ENCODE measurements around the gene ITPRIPL1.

Gene ITPRIPL1

GRCh38 chr2:96324721-96325040 is 436 bp upstream of the ITPRIPL1 start:
- DNase-seq: no peak

DNA sequence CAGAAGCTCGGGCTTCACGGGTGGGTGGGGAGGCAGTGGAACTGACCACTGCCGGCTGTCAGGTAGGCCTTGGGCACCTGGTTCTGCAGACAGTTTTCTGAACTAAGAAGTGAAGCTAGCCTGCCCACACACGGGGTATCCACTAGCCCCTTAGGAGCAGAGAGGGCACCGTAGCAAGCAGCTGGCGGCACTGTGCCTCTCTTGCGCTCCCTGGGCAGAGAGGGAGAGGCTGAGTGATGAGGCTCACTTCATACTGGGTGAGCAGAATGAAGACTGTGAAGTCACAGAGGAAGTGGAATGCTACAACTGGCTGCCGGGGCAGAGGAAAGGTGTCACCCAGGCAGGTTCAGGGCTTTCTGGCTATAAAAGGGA is 753 bp downstream of the ITPRIPL1 start:
- peak; percentile 49 for DNase-seq

DNA sequence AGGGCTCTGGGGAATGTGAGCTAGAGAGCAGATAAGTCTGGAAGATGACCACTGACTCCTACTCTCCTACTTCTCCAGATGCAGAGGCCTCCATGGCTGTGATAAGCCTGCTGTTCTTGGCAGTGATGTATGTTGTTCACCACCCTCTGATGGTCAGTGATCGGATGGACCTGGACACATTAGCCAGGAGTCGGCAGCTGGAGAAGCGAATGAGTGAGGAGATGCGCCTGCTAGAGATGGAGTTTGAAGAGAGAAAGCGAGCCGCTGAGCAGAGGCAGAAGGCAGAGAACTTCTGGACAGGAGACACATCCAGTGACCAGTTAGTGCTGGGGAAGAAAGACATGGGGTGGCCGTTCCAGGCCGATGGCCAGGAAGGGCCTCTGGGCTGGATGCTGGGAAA is 1.4 kb downstream of the ITPRIPL1 start:
- DNase-seq: no peak

GRCh38 chr2:96326990-96327820 is 2.1 kb downstream of the ITPRIPL1 start:
- DNase-seq: no peak

DNA sequence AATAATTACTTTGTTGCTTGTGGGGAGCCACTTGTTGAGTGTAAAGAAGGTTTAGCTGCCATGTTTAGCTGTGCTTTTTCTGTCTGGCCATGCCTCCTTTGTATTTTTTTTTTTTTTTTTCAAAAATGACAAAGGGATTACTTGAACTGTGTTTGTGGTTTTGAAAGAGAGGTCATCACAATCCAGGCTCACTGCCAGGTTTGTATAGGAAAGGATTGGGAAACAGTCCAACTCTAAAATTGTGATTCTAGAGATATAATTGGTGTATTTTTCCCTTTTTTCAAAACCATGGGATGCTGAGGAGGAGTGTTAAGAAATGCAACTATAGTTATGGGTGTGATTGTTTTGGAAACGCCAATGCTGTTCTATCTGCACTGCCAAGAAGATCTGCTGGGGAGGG is 4.3 kb downstream of the ITPRIPL1 start:
- peak; percentile 67 for DNase-seq

DNA sequence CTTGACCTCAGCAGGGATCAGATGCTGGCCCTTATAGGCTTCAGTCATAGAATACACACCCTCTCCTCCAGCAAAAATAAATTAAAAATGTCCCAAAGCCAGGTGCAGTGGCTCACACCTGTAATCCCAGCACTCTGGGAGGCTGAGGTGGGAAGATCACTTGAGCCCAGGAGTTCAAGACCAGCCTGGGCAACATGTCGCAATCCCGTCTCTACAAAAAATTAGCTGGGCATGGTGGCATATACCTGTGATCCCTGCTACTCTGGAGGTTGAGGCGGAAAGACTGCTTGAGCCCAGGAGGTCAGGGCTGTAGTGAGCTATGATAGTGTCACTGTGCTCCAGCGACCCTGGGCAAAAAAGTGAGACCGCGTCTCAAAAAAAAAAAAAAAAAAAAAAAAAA is 4.8 kb downstream of the ITPRIPL1 start:
- no peak for DNase-seq

DNA sequence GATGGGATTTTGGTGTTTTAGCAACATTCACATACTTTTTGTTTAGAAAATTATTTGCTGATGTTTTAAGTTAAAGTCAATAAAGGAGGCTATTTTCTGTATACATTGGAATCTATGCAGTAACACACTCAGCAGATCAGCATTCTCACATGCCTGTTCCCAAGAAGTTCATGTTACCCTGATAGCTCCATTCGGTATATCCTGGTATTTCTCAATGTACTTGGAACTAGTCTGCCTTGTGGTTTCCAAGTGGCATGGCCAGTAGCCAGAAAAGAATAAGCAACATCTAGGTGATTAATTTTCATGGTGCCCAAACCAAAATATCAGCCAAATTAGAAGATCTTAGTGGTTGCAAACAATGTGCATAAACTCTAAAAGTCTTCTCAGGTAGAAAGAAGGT is 5.3 kb downstream of the ITPRIPL1 start:
- peak; percentile 28 for DNase-seq

DNA sequence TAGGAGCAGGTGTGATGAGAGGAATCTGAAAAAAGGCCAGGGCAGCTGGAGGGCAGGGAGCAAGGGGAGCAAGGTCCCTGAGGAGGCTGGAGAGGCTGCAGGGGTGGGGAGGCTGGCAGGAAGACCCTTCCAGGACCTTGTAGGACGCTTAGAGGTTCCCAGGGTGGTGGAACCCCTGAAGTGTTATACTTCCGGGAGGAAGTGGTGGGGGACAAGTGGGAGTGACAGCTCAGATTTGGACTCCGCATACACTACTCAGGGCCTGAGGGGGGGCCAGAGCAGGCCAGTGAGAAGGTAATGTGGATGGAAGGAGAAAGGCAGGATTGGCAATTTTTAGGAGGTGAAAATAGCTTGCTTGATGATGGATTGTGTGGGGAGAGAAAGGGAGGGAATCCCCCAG is 8.6 kb downstream of the ITPRIPL1 start:
- no peak for DNase-seq

GRCh38 chr2:96336104-96336775 is 11.1 kb downstream of the ITPRIPL1 start:
- DNase-seq: peak; percentile 51

- DNase-seq: no peak
Measured at GRCh38 chr2:96336873-96337272, 11.8 kb downstream of the ITPRIPL1 start.

DNA sequence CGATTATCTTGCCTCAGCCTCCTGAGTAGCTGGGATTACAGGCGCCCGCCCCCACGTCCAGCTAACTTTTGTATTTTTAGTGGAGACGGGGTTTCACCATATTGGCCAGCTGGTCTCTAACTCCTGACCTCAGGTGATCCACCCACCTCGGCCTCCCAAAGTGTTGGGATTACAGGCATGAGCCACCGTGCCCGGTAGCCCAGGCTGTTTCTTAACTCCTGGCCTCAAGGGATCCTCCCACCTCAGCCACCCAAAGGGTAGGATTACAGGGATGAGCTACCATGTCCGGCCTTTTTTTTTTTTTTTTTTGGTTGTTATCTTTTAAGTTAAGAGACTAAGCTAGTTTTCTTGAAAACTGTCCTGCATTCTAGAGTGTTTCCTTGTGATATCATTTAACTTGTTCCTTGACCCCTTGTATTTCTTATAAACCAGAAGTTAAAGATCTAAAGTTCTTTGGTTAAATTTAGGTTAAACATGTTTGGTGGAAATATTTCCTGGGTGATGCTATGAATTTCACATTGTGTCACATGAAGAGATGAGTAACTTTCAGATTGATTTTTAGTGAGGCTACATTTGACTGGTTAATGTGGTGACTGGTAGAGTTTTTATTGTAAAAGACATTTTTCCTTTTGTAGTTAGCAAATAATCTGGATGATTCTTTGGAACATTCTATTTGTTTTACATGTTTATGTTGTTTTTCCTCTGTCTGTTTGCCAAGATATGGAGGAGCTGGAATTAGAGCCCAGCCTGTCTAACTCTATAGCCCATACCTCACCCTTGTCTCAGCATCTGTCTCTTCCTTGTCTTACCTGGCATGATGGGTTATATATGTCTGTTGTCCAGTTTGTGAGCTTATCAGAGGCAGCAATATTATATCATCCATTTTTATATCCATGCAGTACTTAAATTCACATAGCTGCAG is 15.6 kb downstream of the ITPRIPL1 start:
- no peak for DNase-seq

DNA sequence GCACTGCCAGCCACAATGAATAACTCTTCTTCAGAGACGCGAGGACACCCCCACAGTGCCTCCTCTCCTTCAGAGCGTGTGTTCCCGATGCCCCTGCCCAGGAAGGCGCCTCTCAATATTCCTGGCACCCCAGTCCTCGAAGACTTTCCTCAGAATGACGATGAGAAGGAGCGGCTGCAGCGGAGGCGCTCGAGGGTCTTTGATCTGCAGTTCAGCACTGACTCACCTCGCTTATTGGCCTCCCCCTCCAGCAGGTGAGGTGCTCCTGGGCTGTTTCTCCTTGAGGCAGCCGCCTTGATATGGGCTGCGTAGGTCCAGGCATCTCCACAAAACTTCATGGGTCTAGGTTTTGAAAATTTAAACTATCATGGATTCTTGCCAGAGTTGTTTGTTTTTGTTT is 16.5 kb downstream of the ITPRIPL1 start:
- no peak for DNase-seq

DNA sequence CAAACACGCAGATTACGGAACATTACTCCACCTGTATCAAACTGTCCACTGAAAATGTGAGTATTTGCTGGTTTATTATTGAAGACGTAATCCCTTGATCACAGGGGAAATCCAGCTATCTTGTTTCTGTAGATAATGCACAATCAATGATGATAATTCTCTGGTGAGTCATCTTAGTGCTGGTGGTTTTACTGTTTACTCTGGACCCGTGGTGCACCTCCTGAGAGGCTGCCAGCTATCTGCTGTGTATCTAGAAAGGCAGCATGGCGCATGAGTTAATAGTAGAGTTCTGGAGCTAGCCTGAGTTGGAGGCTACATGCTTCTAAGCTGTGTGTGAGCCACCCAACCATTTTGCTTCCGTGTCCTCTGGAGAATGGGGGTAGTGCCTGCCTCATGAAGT is 17.0 kb downstream of the ITPRIPL1 start:
- DNase-seq: peak; percentile 80

DNA sequence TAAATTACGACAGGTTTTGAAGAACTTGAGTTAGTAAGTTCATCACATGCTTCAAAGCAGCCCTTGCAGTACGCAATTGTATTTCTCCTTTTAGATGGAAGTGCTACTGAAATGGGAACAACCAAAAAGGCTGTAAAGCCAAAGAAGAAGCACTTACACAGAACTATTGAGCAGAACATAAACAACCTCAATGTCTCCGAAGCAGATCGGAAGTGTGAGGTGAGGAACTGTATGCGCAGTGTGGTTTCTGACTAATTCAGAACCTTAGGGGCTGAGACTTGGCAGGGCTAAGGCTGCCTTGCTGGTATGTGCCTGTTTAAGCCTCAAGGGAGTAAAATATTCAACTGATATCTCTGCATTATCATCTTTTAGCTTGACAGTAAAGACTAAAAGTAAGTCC is 18.9 kb downstream of the ITPRIPL1 start:
- DNase-seq: no peak

DNA sequence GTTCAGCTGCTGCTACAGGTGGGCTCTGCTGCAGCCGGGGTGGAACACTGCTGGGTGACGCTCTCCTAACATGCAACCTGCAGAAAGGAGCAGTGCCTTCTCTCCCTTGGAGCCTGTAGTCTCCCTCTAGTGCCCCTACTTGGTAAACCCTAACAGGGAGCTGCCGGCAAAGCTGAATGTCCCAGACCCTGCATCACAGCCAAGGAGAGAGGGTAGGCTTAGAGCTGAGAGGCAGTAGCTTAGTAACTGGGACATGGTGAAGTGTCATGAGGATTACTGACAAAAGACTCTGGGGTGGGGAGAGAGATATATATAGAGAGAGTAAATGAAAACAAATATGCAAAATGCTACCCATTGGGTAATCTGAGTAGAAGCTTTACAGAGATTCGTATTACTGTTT is 20.3 kb downstream of the ITPRIPL1 start:
- DNase-seq: no peak

GRCh38 chr2:96345868-96346462 is 20.8 kb downstream of the ITPRIPL1 start:
- DNase-seq: no peak

GRCh38 chr2:96347395-96347794 is 22.3 kb downstream of the ITPRIPL1 start:
- DNase-seq: no peak

- peak; percentile 98 for DNase-seq
Measured at GRCh38 chr2:96353032-96353561, 28.0 kb downstream of the ITPRIPL1 start.

DNA sequence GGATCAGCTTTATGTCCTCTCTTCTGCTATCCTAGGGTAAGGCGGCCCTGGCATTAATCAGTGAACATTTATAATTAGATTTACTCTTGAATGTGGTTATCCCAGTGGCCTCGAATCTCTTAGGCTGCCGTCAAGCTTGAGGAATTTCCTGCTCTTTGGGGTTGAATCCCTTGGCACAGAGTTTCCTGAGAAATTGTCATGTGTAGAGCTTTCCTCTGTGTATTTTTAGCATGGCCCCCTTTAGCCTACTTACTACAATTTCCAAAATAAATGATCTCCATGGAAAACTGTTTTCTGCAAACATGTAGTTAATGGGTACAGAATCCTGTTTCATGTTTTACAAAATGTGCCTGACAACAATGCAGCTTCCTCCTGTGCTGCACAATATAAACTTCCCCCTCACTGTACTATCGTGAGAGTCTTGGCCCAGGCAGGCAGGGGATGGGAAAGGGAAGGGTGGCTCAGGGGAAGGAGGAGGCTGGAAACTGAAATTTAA is 28.5 kb downstream of the ITPRIPL1 start:
- DNase-seq: no peak

- DNase-seq: no peak
Measured at GRCh38 chr2:96354492-96354891, 29.4 kb downstream of the ITPRIPL1 start.

GRCh38 chr2:96356889-96357288 is 31.8 kb downstream of the ITPRIPL1 start:
- DNase-seq: no peak

DNA sequence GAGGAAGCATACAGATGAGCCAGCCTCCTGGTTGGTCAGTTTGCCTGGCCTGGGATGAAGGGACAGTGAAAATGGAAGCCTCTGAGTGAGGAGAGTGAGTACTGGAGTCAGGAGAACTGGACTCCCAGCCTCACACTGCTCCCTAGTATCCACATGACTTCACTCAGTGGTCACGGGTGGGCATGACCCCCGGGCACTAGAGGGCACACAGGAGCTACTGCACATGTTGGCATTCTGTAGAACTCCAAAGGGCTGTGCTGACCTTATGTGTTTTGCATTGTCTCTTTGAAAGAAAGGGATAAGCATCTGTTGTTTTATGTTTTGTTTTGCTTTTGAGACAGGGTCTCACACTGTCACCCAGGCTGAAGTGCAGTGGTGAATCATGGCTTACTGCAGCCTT is 34.2 kb downstream of the ITPRIPL1 start:
- peak; percentile 61 for DNase-seq

DNA sequence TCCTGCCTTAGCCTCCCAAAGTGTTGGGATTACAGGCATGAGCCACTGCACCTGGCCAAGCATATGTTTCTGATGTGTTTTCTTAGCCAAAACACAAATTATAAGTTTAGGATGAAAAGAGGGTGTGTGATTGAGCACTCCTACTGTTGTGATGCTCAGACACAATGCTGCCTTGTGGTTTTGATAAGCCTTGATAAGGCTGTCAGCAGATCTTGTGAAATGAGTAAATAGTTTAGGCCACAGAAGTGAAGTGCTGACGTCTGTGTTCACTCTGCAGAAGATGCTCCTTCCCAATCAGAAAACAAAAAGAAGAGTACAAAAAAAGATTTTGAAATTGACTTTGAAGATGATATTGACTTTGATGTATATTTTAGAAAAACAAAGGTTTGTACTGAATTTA is 34.7 kb downstream of the ITPRIPL1 start:
- no peak for DNase-seq
